ENCODE results near the gene PHACTR3. TPM values are rescaled to one million over a fixed set of nuclear protein-coding genes. Genes with fewer than 3 reads are reported as not detected.

PHACTR3 gene
- total and polyA plus RNA-seq, 2 donors (not counting 3 experiments of a cell fraction or from before 2014, with no cell fraction given) = not detected

DNA sequence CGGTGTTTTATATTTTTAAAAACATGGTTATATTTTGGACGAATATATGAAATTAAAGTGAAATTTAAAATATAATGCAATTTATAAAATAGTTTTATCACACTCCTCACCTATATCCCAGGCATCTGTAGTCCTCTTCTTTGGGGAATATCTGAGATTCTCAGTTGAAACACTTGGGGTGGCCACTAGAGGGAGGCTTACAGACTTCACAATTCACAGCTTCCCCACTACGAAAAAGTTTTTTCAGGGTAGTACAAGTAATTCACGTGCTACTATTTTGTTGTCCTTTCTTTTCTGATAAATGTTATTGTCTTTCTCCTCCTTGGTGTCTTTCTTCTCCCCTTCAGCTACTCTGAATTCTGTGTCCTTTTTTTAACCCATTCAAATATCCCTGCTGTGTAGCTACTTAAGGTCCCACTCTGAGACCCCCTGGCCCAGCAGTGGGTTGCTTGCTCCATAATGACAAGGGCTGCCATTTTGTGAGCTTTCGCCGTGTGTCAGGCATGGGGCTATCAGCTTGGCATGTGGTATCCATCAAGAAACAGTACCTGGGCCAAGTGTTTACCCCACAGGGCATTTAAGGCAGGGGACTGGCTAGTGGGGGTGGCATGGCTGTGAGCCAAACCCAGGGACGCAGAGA, 43.6 kb upstream of the PHACTR3 start:
- TF ChIP-seq GATA2 (IDR thresholded peaks at IDR 0.05; ENCODE audit: insufficient read depth, insufficient read length, low read depth, low read length) = no peak
- TF ChIP-seq MYC (IDR thresholded peaks at IDR 0.05; ENCODE audit: low read depth, low read length) = no peak
- TF ChIP-seq JUN (IDR thresholded peaks at IDR 0.05; ENCODE audit: borderline replicate concordance, insufficient read depth, insufficient read length, low read depth) = no peak
- TF ChIP-seq, protein P1, sequence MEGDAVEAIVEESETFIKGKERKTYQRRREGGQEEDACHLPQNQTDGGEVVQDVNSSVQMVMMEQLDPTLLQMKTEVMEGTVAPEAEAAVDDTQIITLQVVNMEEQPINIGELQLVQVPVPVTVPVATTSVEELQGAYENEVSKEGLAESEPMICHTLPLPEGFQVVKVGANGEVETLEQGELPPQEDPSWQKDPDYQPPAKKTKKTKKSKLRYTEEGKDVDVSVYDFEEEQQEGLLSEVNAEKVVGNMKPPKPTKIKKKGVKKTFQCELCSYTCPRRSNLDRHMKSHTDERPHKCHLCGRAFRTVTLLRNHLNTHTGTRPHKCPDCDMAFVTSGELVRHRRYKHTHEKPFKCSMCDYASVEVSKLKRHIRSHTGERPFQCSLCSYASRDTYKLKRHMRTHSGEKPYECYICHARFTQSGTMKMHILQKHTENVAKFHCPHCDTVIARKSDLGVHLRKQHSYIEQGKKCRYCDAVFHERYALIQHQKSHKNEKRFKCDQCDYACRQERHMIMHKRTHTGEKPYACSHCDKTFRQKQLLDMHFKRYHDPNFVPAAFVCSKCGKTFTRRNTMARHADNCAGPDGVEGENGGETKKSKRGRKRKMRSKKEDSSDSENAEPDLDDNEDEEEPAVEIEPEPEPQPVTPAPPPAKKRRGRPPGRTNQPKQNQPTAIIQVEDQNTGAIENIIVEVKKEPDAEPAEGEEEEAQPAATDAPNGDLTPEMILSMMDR (IDR thresholded peaks at IDR 0.05; ENCODE audit: extremely low read depth in 1 of 2, insufficient read depth in 1 of 2, low read depth in 1 of 2, low read length in 2 of 2) = peak; percentile 11 to 26
- TF ChIP-seq, protein P2, sequence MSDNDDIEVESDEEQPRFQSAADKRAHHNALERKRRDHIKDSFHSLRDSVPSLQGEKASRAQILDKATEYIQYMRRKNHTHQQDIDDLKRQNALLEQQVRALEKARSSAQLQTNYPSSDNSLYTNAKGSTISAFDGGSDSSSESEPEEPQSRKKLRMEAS (IDR thresholded peaks at IDR 0.05; ENCODE audit: insufficient read depth, insufficient read length) = no peak
- TF ChIP-seq EZH2 (IDR thresholded peaks at IDR 0.05; ENCODE audit: borderline replicate concordance, low read depth, low read length, severe bottlenecking) = no peak
- no peak for TF ChIP-seq POLR2A (IDR thresholded peaks at IDR 0.05; ENCODE audit: low read depth, low read length)
- H3K9ac ChIP-seq (replicated peaks; ENCODE audit: extremely low read depth, insufficient read depth, low read length) = no peak overlapping the region
- BruUV-seq (replicated peaks) = no TSS peak
- no peaks in the 10 kb centered on the region for H3K4me1 ChIP-seq (ENCODE audit: control insufficient read depth, extremely low read depth, insufficient read depth, low read length)
- no peaks in the 10 kb centered on the region for H3K27me3 ChIP-seq (ENCODE audit: control insufficient read depth in 2 of 2, insufficient read depth in 2 of 2, low read length in 2 of 2)
- dilution Hi-C loops (cut with MboI; ENCODE audit: extremely low pct_ligation_motif_present, low sequenced_read_pairs) = no loop called here
- H3K9me3 ChIP-seq (replicated peaks; ENCODE audit: control insufficient read depth, insufficient read depth, low read length) = no peaks in the 10 kb centered on the region
- no peak overlapping the region for H3K4me3 ChIP-seq (replicated peaks in 1 of 3; ENCODE audit: insufficient read depth in 1 of 3, low read depth in 1 of 3, low read length in 3 of 3)
- DNase-seq (ENCODE audit: low read depth, low spot score) (no peak), FAIRE-seq (no peak)
- no peaks in the 10 kb centered on the region for H3K9me1 ChIP-seq (replicated peaks; ENCODE audit: control insufficient read depth, extremely low read depth, insufficient read depth, low read length)
- CTCF ChIA-PET = interaction anchor here (0.7 to 1.3 kb wide), 2 partner anchors 10 to 11 kb away, joined by 3 to 8 read pairs; no protein-coding TSS in a partner anchor
- no peak overlapping the region for H2AFZ ChIP-seq (ENCODE audit: low read depth, low read length)
- H3K36me3 ChIP-seq (ENCODE audit: control insufficient read depth in 2 of 2, extremely low read depth in 1 of 2, insufficient read depth in 2 of 2, low read length in 2 of 2) = no peaks in the 10 kb centered on the region
- H3K27ac ChIP-seq (ENCODE audit: insufficient read depth, low read depth, low read length) = no peak overlapping the region
- no peaks in the 10 kb centered on the region for H4K20me1 ChIP-seq (replicated peaks; ENCODE audit: control insufficient read depth, extremely low read depth, insufficient read depth, low read length)
- H3K4me2 ChIP-seq (ENCODE audit: insufficient read depth, low read length) = no peak overlapping the region
- no peaks in the 10 kb centered on the region for H3K79me2 ChIP-seq (ENCODE audit: control insufficient read depth, insufficient read depth, low read length)
- POLR2A ChIA-PET = no interaction called here
- intact Hi-C loops (cut with micrococcal nuclease) = no loop called here
